ENCODE results near the gene DPP10.
"Not testable (repeated sequence)": the region's sequence is repeated elsewhere in the genome, so short reads cannot be mapped to it uniquely, and the experiment has no call there.

DPP10 gene

GRCh38 chr2:114843963-114844362 is 401.5 kb downstream of the DPP10 start:
- DNase-seq = no peak

- DNase-seq = no peak
Observed at GRCh38 chr2:114857196-114857595, 414.8 kb downstream of the DPP10 start.

- no peak for DNase-seq
Observed at GRCh38 chr2:114859726-114860510, 417.5 kb downstream of the DPP10 start.

DNA sequence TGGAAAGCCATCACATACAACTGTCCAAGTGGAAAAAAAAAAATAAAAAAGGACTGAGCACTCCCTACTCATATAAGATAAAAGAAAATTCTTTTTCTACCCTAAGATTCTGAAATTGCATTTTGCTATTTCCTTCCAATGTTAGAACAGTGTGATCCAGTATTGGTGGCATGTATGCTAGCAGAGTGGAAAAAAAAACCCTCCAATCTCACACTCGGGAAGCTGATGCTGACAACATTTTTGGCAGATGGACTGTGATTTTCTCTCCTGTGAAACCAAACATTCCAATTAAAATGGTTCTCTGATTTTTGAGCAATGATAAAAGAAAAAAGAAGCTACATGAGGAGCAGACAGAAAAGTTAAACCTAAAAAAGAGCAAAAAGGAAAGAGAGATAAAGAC is 419.8 kb downstream of the DPP10 start:
- no peak for DNase-seq

GRCh38 chr2:114864901-114865300 is 422.5 kb downstream of the DPP10 start:
- DNase-seq = no peak

DNA sequence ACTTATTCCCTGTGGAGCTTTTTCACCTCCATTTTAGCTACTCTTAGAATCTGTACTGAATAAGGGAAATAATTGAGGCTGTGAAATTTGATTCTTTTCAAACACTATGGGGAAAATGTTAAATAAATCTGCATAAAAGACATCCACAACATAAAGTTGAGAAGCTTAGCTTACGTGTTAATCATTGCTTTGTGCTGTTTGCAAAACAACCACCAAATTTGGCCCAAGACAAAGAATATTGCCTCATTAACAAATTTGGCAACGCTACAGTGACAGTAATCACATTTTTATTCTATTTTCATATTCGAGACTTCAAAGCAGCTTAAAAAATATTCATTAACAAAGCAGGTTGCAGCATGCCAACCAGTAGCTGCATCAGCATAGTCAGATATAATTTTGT is 437.6 kb downstream of the DPP10 start:
- DNase-seq = no peak

DNA sequence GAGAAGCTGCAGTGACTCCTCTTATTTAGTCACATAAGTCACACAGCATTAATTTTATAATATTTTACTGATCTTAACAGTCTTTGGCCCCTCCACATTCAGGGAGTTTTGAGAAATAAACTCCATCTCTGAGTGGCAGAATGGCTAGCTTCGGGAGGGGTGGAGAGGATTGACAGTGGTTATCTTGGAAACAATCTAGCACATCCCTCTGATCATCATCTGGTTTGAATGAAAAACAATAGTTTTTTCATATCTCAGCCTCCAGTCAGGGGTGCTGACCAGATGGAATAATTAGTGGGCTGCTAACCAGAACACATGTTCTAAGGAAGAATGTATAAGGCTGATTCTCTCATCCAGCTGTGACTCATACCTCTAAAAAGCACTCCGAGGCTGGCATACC is 477.5 kb downstream of the DPP10 start:
- no peak for DNase-seq

GRCh38 chr2:114922076-114922475 is 479.6 kb downstream of the DPP10 start:
- no peak for DNase-seq

- DNase-seq = no peak
Observed at GRCh38 chr2:114925296-114926255, 483.1 kb downstream of the DPP10 start.

DNA sequence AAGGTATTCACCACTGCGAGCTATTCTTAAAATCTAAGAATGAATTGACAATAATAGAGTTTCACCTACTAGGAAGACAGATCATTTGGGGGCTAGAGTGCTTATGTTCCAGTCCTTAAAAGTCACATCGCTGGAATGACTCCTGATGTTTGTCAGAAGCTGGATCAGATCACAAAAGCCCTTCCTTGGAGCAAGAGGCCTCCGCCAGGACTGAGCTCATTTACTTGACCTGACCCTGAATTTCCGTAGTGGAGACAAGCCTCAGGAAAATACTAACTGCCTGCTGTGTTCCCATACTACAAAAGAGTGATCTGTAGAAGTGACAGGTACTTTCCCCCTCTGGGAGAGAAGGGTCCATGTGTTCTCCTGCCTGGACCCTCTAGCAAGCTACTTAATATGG is 483.9 kb downstream of the DPP10 start:
- DNase-seq = no peak

DNA sequence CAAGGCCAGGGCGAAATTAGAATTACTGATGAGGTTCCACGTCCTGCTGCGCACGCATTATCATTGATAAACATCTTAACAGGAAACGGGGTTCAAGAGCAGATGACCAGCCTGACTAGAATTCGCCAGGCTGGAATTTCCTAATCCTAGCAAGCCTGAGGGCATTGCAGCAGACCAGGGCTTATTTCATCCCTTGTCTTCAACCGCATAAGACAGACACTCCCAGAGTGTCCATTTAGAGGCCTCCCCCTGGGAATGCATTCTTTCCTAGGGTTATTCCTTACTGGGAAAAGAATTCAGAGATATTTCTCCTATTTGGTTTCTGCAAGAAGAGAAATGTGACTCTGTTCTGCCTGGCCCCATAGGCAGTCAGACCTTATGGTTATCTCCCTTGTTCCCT is 486.8 kb downstream of the DPP10 start:
- DNase-seq = no peak

GRCh38 chr2:114933671-114934241 is 491.3 kb downstream of the DPP10 start:
- no peak for DNase-seq

DNA sequence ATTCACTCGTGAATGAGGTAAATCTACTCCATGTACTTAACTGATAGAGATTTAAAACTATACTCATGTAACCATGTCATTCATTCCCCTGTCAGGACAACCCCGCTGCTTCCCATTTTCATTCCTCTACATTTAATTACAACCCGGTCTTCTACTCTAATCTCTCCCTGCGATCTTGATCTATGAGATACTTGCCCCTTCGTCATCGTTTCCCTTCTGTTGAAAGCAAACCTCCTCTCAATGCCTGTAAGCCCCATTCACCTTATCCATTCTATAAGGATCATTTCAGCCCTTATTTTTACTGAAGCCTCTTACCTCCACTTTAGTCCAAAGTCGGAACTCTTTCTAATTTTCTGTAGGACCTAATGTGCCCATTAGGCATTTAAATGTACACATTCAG is 492.6 kb downstream of the DPP10 start:
- no peak for DNase-seq

- no peak for DNase-seq
Observed at GRCh38 chr2:114937366-114937930, 495.0 kb downstream of the DPP10 start.

DNA sequence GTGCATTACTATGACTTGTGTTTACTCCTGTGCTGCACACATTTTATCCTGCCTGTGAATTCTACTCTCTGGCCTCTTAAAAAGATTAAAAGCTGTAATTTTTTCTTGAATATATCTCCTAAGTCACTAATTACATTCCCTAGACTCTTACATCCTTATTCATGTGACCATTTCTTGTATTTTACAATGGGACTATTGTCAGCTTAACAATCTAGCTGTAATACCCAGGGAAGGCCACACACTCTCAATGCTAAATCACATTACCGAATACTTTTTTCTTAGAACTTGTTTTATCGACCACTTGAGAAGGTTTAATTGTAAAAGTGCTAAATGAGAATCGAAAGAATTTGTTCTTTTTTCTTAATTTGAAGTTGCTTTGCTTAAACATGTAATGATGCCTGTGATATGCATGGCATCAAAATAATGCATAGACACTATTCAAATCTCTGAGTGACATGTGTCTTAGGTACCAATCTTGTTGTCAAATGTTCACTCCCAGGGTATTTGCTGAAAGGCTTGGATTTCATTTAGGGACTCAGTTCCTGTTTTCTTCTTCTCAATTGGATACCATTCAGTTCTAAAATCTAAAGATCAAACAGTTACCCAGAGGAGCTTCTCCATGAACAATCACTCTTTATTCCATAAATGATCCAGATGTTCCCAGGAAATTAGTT is 498.5 kb downstream of the DPP10 start:
- no peak for DNase-seq

GRCh38 chr2:114949228-114949804 is 506.9 kb downstream of the DPP10 start:
- DNase-seq = no peak

GRCh38 chr2:114960389-114960788 is 517.9 kb downstream of the DPP10 start:
- DNase-seq = no peak

DNA sequence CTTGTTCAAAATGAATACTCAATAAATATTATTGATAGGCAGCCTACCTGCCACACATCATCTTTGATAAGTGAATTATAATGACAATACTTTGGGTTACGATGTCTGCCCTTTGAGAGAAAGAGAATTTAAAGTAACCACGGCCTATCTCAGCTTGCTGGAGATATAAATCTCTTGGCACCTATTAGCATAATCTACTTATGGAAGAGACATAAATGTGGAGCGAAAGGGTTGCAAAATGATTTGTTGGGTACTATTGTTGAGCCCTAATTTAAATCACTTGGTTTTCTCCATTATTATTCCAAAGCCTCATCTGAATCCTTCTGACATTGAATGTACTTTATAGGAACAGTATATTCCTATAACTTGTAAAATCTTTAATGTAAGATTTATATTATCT is 520.1 kb downstream of the DPP10 start:
- no peak for DNase-seq

DNA sequence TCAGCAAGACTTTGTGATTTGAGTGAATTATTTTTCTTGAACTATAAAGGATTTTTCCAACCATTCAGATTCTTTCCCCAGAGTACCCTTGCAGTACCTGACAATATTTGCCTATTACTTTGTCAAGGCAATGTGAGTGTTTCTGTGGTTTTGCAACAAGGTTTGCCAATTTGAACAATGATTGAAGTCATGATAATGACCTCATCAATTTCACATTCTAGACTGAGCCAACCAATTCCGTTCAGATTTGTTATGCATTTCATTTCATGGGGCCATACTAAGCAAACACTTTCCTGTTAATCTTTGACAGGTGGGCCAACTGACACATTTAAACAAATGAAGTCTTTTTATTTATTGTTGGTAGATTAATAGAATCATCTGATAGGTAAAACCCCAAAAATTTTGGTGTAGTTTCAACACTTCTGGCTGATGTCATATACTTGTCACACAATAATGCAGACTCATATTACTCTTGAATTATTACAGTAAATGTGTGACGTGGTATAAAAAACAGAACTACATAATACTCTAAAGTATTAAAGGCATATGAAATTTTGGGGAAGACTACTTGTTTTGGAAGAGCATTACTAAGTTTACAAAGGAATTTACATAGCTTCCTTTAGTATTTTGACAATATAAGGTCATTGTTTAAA is 526.4 kb downstream of the DPP10 start:
- DNase-seq = no peak

GRCh38 chr2:115004321-115004720 is 561.9 kb downstream of the DPP10 start:
- not testable (repeated sequence) for DNase-seq

- DNase-seq = no peak
Observed at GRCh38 chr2:115011721-115012120, 569.3 kb downstream of the DPP10 start.

DNA sequence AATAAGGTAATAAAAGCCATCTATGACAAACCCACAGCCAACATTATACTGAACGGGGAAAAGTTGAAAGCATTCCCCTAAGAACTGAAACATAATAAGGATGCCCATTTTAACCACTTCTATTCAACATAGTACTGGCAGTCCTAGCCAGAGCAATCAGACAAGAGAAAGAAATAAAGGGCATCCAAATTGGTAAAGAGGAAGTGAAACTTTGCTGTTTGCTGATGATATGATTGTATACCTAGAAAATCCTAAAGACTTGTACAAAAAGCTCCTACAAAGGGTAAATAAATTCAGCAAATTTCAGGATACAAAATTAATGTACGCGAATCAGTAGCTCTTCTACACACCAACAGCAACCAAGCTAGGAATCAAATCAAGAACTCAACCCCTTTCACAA is 579.6 kb downstream of the DPP10 start:
- not testable (repeated sequence) for DNase-seq

Data from SIG-M5 (cell line).